22Rv1 (cell line): ENCODE results near the gene RAD51B.

Experiments used
- ZFX ChIP-seq: fragments of 450-650 bp; IDR thresholded peaks from 2 replicates; pipeline ENCODE4 v1.6.1; 2017; ENCODE audit warnings: antibody characterized with exemption, borderline replicate concordance
- TF ChIP-seq, protein P1 (sequence below): fragments of 450-650 bp; IDR thresholded peaks from 2 replicates; pipeline ENCODE4 v1.5.1; 2017; ENCODE audit warnings: mild to moderate bottlenecking

DNA sequence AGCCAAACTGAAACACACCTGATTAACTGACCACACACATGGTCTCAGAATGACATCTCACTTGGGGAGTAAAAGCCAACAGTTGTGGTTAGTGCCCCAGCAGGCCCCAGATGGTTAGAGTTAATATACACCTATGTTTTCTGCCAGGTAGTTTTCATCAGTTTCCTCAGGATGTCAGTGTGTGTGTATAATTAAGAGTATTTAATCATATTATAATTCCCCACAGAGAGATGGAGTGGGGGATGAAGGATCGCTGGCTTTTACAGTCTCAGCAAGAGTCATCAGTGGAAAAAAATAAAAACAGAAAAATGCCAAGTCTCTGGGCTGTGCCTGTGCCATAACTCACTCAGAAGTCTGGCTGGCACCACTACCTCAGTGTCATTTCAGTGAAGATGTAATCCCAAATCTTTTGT lies 560.8 kb downstream of the RAD51B start:
- TF ChIP-seq, protein P1, sequence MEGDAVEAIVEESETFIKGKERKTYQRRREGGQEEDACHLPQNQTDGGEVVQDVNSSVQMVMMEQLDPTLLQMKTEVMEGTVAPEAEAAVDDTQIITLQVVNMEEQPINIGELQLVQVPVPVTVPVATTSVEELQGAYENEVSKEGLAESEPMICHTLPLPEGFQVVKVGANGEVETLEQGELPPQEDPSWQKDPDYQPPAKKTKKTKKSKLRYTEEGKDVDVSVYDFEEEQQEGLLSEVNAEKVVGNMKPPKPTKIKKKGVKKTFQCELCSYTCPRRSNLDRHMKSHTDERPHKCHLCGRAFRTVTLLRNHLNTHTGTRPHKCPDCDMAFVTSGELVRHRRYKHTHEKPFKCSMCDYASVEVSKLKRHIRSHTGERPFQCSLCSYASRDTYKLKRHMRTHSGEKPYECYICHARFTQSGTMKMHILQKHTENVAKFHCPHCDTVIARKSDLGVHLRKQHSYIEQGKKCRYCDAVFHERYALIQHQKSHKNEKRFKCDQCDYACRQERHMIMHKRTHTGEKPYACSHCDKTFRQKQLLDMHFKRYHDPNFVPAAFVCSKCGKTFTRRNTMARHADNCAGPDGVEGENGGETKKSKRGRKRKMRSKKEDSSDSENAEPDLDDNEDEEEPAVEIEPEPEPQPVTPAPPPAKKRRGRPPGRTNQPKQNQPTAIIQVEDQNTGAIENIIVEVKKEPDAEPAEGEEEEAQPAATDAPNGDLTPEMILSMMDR: no peak
- TF ChIP-seq ZFX: no peak
